Measurements from ENCODE around the gene IL11. TPM values are rescaled to one million over a fixed set of nuclear protein-coding genes. Genes with fewer than 3 reads are reported as not detected.

The IL11 gene
- total and polyA plus RNA-seq, 2 of the 8 experiments (the other 6 are each of a cell fraction or from before 2014, with no cell fraction given), result 1.7 to 2.8 TPM

DNA sequence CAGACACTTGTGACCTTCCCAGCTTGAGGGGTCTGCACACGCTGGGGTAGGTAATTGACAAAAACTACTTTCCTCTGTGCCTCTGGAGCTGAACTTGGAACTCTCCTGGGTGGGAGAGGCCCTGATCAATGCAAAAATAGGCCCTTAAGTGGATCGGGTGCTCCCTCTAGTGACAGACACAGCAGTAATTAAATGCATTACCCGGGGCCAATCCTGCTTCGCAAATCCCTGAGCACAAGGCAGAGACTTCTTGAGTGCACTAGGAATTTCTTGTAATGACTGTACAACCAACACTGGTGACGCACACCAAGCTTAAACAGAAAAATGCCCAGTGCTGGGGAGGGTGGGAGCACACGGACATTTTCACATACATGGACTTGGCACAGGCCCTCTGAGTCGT, 47.9 kb upstream of the IL11 start:
- no peak overlapping the region for H2BK20ac ChIP-seq (ENCODE audit: low read length)
- WGBS, 2 experiments (ENCODE audit: extremely low coverage in 1 of 2, insufficient coverage in 1 of 2, insufficient read length in 1 of 2, insufficient replicate concordance in 2 of 2, low coverage in 1 of 2, low lambda C conversion rate in 2 of 2, missing lambda C conversion rate in 1 of 2), result 27% methylated on average over 7 of the region's 7 CpGs; no CpG with 5 or more reads in 1 of the 2 experiments
- no peak overlapping the region for H2BK15ac ChIP-seq (ENCODE audit: low read length)
- H3K9me3 ChIP-seq (ENCODE audit: insufficient read depth in 2 of 2, low read depth in 1 of 2, low read length in 1 of 2), result no peaks in the 10 kb centered on the region; a peak in 1 of 4 replicates
- H3K9ac ChIP-seq (replicated peaks in 1 of 4; ENCODE audit: extremely low read depth in 1 of 4, low read depth in 3 of 4, low read length in 3 of 4), result no peak overlapping the region
- no peak overlapping the region for H3K56ac ChIP-seq (replicated peaks; ENCODE audit: insufficient read length, low read depth, low read length)
- H4K5ac ChIP-seq (ENCODE audit: insufficient read length, low read depth, low read length), result no peak overlapping the region
- no peaks in the 10 kb centered on the region for H3K79me2 ChIP-seq (ENCODE audit: control insufficient read depth in 1 of 2, insufficient read depth in 2 of 2, low read length in 2 of 2)
- no peak overlapping the region for H2BK120ac ChIP-seq (replicated peaks; ENCODE audit: low read depth, low read length)
- no peaks in the 10 kb centered on the region for H3K36me3 ChIP-seq (ENCODE audit: control insufficient read depth in 2 of 4, insufficient read depth in 4 of 4, low read length in 3 of 4)
- no peak overlapping the region for H2AK5ac ChIP-seq (ENCODE audit: low read depth, low read length)
- H3K79me1 ChIP-seq (ENCODE audit: low read depth, low read length), result no peaks in the 10 kb centered on the region
- H4K8ac ChIP-seq (ENCODE audit: extremely low read depth, insufficient read depth, low read length), result no peak overlapping the region
- H2BK5ac ChIP-seq (ENCODE audit: low read depth, low read length), result no peak overlapping the region
- no peak overlapping the region for H3K23ac ChIP-seq (ENCODE audit: insufficient read length)
- peaks cover 0 to 9% (median 2%) of the 10 kb centered on the region in 4 experiments; a peak in 2 of 7 replicates for H3K27me3 ChIP-seq (replicated peaks in 1 of 4; ENCODE audit: control insufficient read depth in 3 of 4, extremely low read depth in 1 of 4, insufficient read depth in 3 of 4, low read length in 3 of 4)
- H3K14ac ChIP-seq (ENCODE audit: insufficient read length), result no peak overlapping the region
- H4K20me1 ChIP-seq (replicated peaks in 1 of 2; ENCODE audit: control insufficient read depth in 1 of 2, insufficient read depth in 2 of 2, low read length in 2 of 2), result no peaks in the 10 kb centered on the region
- POLR2A ChIA-PET (ENCODE audit: partially characterized antibody), result interaction anchor here (3.1 to 34.6 kb wide), 2 partner anchors 9 to 23 kb away, joined by 12 to 874 read pairs; partner anchors contain the start of genes RPL28, TMEM238 and UBE2S
- H3K4me2 ChIP-seq (ENCODE audit: insufficient read depth in 1 of 2, low read depth in 2 of 2, low read length in 2 of 2), result no peak overlapping the region
- H4K91ac ChIP-seq (replicated peaks; ENCODE audit: insufficient read length, low read length), result no peak overlapping the region
- H3K27ac ChIP-seq (ENCODE audit: low read depth, low read length), result no peak overlapping the region
- no peaks in the 10 kb centered on the region for H3K23me2 ChIP-seq (ENCODE audit: low read depth, low read length)
- H3K4ac ChIP-seq (replicated peaks; ENCODE audit: insufficient read length, low read depth, low read length), result no peak overlapping the region
- H3K18ac ChIP-seq (ENCODE audit: extremely low read depth, low read length), result no peak overlapping the region
- H3K4me1 ChIP-seq (replicated peaks in 1 of 4; ENCODE audit: control insufficient read depth in 3 of 4, insufficient read depth in 4 of 4, low read length in 3 of 4), result peaks cover 0 to 2% (median 0%) of the 10 kb centered on the region in 4 experiments; a peak in 1 of 7 replicates
- H2AFZ ChIP-seq (ENCODE audit: low read length), result peak overlapping the region; percentile 92
- CTCF ChIA-PET (ENCODE audit: partially characterized antibody), result interaction anchor here (0.6 to 4.3 kb wide), 51 partner anchors 9 to 943 kb away, joined by 3 to 17 read pairs (median 4); partner anchors contain the start of genes PPP6R1, RPL28 and SHISA7
- DNase-seq (ENCODE audit: low read depth in 1 of 2, low spot score in 2 of 2), result peak; percentile 41 to 71
- no peak overlapping the region for H3K4me3 ChIP-seq (ENCODE audit: extremely low read depth in 1 of 4, insufficient read depth in 2 of 4, low read depth in 3 of 4, low read length in 4 of 4)
- no peak overlapping the region for H2BK12ac ChIP-seq (ENCODE audit: low read depth, low read length)
- peak; percentile 91 for FAIRE-seq
- TF ChIP-seq CBX5 (IDR thresholded peaks at IDR 0.05; ENCODE audit: low read depth, low read length) (no peak), CBX8 (IDR thresholded peaks at IDR 0.05; ENCODE audit: borderline replicate concordance, low read depth, low read length) (no peak), RAD21 (IDR thresholded peaks at IDR 0.05 in 1 of 2, conservative IDR thresholded peaks at IDR 0.05 in 1 of 2; ENCODE audit: low read depth in 2 of 2, low read length in 2 of 2) (peak; percentile 93 to 97), SRF (IDR thresholded peaks at IDR 0.05; ENCODE audit: low read depth, low read length) (no peak), ZNF274 (IDR thresholded peaks at IDR 0.05; ENCODE audit: borderline replicate concordance, extremely low read depth, low read length) (no peak), GTF2F1 (IDR thresholded peaks at IDR 0.05; ENCODE audit: borderline replicate concordance, low read depth, low read length) (no peak), NRF1 (IDR thresholded peaks at IDR 0.05; ENCODE audit: low read depth, low read length) (no peak), RNF2 (IDR thresholded peaks at IDR 0.05; ENCODE audit: borderline replicate concordance, low read depth, low read length, missing control alignments, poor library complexity, severe bottlenecking) (no peak), YY1 (IDR thresholded peaks at IDR 0.05; ENCODE audit: low read depth, low read length) (no peak)
- TF ChIP-seq, protein P1, sequence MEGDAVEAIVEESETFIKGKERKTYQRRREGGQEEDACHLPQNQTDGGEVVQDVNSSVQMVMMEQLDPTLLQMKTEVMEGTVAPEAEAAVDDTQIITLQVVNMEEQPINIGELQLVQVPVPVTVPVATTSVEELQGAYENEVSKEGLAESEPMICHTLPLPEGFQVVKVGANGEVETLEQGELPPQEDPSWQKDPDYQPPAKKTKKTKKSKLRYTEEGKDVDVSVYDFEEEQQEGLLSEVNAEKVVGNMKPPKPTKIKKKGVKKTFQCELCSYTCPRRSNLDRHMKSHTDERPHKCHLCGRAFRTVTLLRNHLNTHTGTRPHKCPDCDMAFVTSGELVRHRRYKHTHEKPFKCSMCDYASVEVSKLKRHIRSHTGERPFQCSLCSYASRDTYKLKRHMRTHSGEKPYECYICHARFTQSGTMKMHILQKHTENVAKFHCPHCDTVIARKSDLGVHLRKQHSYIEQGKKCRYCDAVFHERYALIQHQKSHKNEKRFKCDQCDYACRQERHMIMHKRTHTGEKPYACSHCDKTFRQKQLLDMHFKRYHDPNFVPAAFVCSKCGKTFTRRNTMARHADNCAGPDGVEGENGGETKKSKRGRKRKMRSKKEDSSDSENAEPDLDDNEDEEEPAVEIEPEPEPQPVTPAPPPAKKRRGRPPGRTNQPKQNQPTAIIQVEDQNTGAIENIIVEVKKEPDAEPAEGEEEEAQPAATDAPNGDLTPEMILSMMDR (IDR thresholded peaks at IDR 0.05; ENCODE audit: control extremely low read depth in 1 of 3, insufficient read depth in 1 of 3, low read depth in 1 of 3, low read length in 3 of 3), result peak; percentile 45 to 85 (median 72)
